ENCODE data around the gene MYOF. TPM values are rescaled to one million over a fixed set of nuclear protein-coding genes. Genes with fewer than 3 reads are reported as not detected.
A peak's percentile ranks its signal among the peaks of the same experiment; 100 is the strongest.

MYOF gene
- polyA plus RNA-seq, 1 experiment: 275 TPM

DNA sequence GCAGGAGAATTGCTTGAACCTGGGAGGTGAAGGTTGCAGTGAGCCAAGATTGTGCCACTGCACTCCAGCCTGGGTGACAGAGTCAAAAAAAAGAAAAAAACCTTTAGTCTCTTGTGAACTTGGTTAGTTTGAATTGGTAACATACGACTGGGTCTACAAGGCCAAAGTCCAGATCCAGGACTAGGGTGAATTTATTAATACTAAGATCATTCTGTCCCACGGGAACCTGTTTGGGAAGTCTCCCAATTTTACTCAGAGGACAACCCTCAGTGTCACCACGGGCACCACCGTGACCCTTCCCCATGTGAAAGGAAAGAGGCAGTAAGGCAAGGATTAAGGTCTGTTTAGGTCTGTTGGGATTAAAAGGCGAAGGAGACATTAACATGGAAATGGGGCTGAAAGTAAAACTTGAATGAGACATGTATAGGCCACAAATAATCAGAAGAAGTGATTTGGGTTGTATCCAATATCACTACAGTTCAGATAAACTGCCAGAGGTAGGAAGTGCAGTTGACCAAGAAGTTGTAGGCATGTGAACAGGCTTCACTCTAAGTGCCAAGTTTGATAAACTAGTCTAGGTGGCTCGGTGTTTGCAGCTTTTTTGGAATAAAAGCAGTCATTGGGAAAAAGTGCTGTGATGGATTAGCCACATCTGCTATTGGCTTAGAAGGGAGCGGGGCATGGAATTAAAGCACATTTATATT, 30.7 kb downstream of the MYOF start:
- CTCF ChIA-PET: interaction anchor here (0.6 kb wide), 1 partner anchor 10 kb away, joined by 7 read pairs; no protein-coding TSS in a partner anchor
- Histone ChIP-seq H3K9me3 (ENCODE audit: control insufficient read depth, insufficient read depth, low read length) (no peaks in the 10 kb centered on the region), H3K4me3 (ENCODE audit: low read depth, low read length) (no peak overlapping the region), H3K27me3 (ENCODE audit: control insufficient read depth, insufficient read depth, low read length) (no peaks in the 10 kb centered on the region), H3K27ac (ENCODE audit: low read depth, low read length) (no peak overlapping the region)
- POLR2A ChIA-PET: no interaction called here
- TF ChIP-seq, protein P1, sequence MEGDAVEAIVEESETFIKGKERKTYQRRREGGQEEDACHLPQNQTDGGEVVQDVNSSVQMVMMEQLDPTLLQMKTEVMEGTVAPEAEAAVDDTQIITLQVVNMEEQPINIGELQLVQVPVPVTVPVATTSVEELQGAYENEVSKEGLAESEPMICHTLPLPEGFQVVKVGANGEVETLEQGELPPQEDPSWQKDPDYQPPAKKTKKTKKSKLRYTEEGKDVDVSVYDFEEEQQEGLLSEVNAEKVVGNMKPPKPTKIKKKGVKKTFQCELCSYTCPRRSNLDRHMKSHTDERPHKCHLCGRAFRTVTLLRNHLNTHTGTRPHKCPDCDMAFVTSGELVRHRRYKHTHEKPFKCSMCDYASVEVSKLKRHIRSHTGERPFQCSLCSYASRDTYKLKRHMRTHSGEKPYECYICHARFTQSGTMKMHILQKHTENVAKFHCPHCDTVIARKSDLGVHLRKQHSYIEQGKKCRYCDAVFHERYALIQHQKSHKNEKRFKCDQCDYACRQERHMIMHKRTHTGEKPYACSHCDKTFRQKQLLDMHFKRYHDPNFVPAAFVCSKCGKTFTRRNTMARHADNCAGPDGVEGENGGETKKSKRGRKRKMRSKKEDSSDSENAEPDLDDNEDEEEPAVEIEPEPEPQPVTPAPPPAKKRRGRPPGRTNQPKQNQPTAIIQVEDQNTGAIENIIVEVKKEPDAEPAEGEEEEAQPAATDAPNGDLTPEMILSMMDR (IDR thresholded peaks at IDR 0.05; ENCODE audit: low read depth, low read length): no peak
- DNase-seq (ENCODE audit: low read depth, low spot score): no peak

- TF ChIP-seq, protein P1 (IDR thresholded peaks at IDR 0.05; ENCODE audit: low read depth, low read length): no peak
- Histone ChIP-seq H3K27me3 (ENCODE audit: control insufficient read depth, insufficient read depth, low read length) (no peaks in the 10 kb centered on the region), H3K27ac (ENCODE audit: low read depth, low read length) (no peak overlapping the region), H3K4me3 (ENCODE audit: low read depth, low read length) (no peak overlapping the region), H3K9me3 (ENCODE audit: control insufficient read depth, insufficient read depth, low read length) (no peaks in the 10 kb centered on the region)
- DNase-seq (ENCODE audit: low read depth, low spot score): no peak
- POLR2A ChIA-PET: no interaction called here
- CTCF ChIA-PET: interaction anchor here (1.4 to 1.7 kb wide), 2 partner anchors 11 to 72 kb away, joined by 4 to 5 read pairs; no protein-coding TSS in a partner anchor
These were observed 34.2 kb downstream of the MYOF start for GRCh38 chr10:93447970-93448369.

- no peak overlapping the region for H3K4me3 ChIP-seq (ENCODE audit: low read depth, low read length)
- no peaks in the 10 kb centered on the region for H3K9me3 ChIP-seq (ENCODE audit: control insufficient read depth, insufficient read depth, low read length)
- no peak for DNase-seq (ENCODE audit: low read depth, low spot score)
- ChIA-PET CTCF (interaction anchor here (0.8 to 1.2 kb wide), 2 partner anchors 12 to 35 kb away, joined by 4 to 7 read pairs; partner anchors contain the start of gene MYOF), POLR2A (interaction anchor here (1.7 to 2.2 kb wide), 2 partner anchors 10 to 12 kb away, joined by 7 to 16 read pairs; no protein-coding TSS in a partner anchor)
- peak overlapping the region; percentile 85 for H3K27ac ChIP-seq (ENCODE audit: low read depth, low read length)
- H3K27me3 ChIP-seq (ENCODE audit: control insufficient read depth, insufficient read depth, low read length): no peaks in the 10 kb centered on the region
- TF ChIP-seq, protein P1 (IDR thresholded peaks at IDR 0.05; ENCODE audit: low read depth, low read length): no peak
These were observed 35.1 kb downstream of the MYOF start for GRCh38 chr10:93447019-93447418.

GRCh38 chr10:93445978-93446720, 36.0 kb downstream of the MYOF start:
- Histone ChIP-seq H3K4me3 (ENCODE audit: low read depth, low read length) (no peak overlapping the region), H3K27ac (ENCODE audit: low read depth, low read length) (peak overlapping the region; percentile 85), H3K9me3 (ENCODE audit: control insufficient read depth, insufficient read depth, low read length) (no peaks in the 10 kb centered on the region), H3K27me3 (ENCODE audit: control insufficient read depth, insufficient read depth, low read length) (no peaks in the 10 kb centered on the region)
- ChIA-PET CTCF (interaction anchor here (0.5 to 3.5 kb wide), 5 partner anchors 12 to 70 kb away, joined by 3 to 21 read pairs (median 4); partner anchors contain the start of gene MYOF), POLR2A (interaction anchor here (0.6 to 2.2 kb wide), 9 partner anchors 9 to 63 kb away, joined by 3 to 16 read pairs (median 4); no protein-coding TSS in a partner anchor)
- DNase-seq (ENCODE audit: low read depth, low spot score): no peak
- TF ChIP-seq, protein P1 (IDR thresholded peaks at IDR 0.05; ENCODE audit: low read depth, low read length): no peak

All from AG04450 (cell line).